ENCODE measurements around the gene JAM2. TPM values are rescaled to one million over a fixed set of nuclear protein-coding genes. Genes with fewer than 3 reads are reported as not detected.
A peak's percentile ranks its signal among the peaks of the same experiment; 100 is the strongest.

The JAM2 gene
- total RNA-seq, 4 donors from 2014 or later = 2.0 to 7.6 (median 4.7) TPM

- 71% methylated on average over 4 of the region's 4 CpGs for WGBS
- peak overlapping the region; percentile 17 for H3K27ac ChIP-seq
- no peaks in the 10 kb centered on the region for H3K36me3 ChIP-seq
These were observed 25.5 kb downstream of the JAM2 start for GRCh38 chr21:25664491-25664931.

GRCh38 chr21:25670726-25671125 lies 31.7 kb downstream of the JAM2 start:
- no peaks in the 10 kb centered on the region for H3K27me3 ChIP-seq
- H3K9me3 ChIP-seq = no peaks in the 10 kb centered on the region
- H3K4me1 ChIP-seq = peaks cover 9% of the 10 kb centered on the region
- no peak overlapping the region for H3K4me3 ChIP-seq
- no peak for TF ChIP-seq EP300 (IDR thresholded peaks at IDR 0.05)
- peak in 1 of 3 donors; percentile 30 for TF ChIP-seq POLR2AphosphoS5 (IDR thresholded peaks at IDR 0.05)
- TF ChIP-seq POLR2A (IDR thresholded peaks at IDR 0.05) = no peak
- no peaks in the 10 kb centered on the region for H3K36me3 ChIP-seq
- H3K27ac ChIP-seq = peak overlapping the region; percentile 42
- DNase-seq (ENCODE audit: low spot score in 2 of 2) = no peak

More at GRCh38 chr21:25664491-25664931, 25.5 kb downstream of the JAM2 start:
- no peak for DNase-seq (ENCODE audit: low spot score in 2 of 2)
- H3K9me3 ChIP-seq = no peaks in the 10 kb centered on the region
- H3K27me3 ChIP-seq = no peaks in the 10 kb centered on the region
- no peaks in the 10 kb centered on the region for H3K4me1 ChIP-seq
- TF ChIP-seq CTCF (IDR thresholded peaks at IDR 0.05) (no peak), POLR2A (IDR thresholded peaks at IDR 0.05) (no peak), POLR2AphosphoS5 (IDR thresholded peaks at IDR 0.05) (no peak), EP300 (IDR thresholded peaks at IDR 0.05) (no peak)
- H3K4me3 ChIP-seq = no peak overlapping the region

GRCh38 chr21:25676451-25676850 lies 37.4 kb downstream of the JAM2 start:
- DNase-seq (ENCODE audit: low spot score in 2 of 2) = no peak
- no peaks in the 10 kb centered on the region for H3K9me3 ChIP-seq
- H3K27me3 ChIP-seq = no peaks in the 10 kb centered on the region
- no peaks in the 10 kb centered on the region for H3K36me3 ChIP-seq
- H3K27ac ChIP-seq = no peak overlapping the region
- H3K4me1 ChIP-seq = peaks cover under 1% of the 10 kb centered on the region
- TF ChIP-seq POLR2AphosphoS5 (IDR thresholded peaks at IDR 0.05) (no peak), POLR2A (IDR thresholded peaks at IDR 0.05) (no peak), CTCF (IDR thresholded peaks at IDR 0.05) (no peak), EP300 (IDR thresholded peaks at IDR 0.05) (no peak)
- H3K4me3 ChIP-seq = no peak overlapping the region

GRCh38 chr21:25682382-25682781 lies 43.3 kb downstream of the JAM2 start:
- DNase-seq (ENCODE audit: low spot score in 2 of 2) = no peak
- 59% methylated on average over 9 of the region's 9 CpGs for whole genome bisulfite sequencing
- TF ChIP-seq POLR2A (IDR thresholded peaks at IDR 0.05) (no peak), POLR2AphosphoS5 (IDR thresholded peaks at IDR 0.05) (no peak), CTCF (IDR thresholded peaks at IDR 0.05) (no peak), EP300 (IDR thresholded peaks at IDR 0.05) (no peak)

GRCh38 chr21:25687787-25688186 lies 48.7 kb downstream of the JAM2 start:
- Histone ChIP-seq H3K36me3 (no peaks in the 10 kb centered on the region), H3K9me3 (no peaks in the 10 kb centered on the region), H3K27ac (peak overlapping the region; percentile 34), H3K4me1 (no peaks in the 10 kb centered on the region), H3K27me3 (no peaks in the 10 kb centered on the region), H3K4me3 (no peak overlapping the region)
- 89% methylated on average over 4 of the region's 4 CpGs for WGBS
- no peak for TF ChIP-seq POLR2A (IDR thresholded peaks at IDR 0.05)
- no peak for TF ChIP-seq CTCF (IDR thresholded peaks at IDR 0.05)
- no peak for TF ChIP-seq POLR2AphosphoS5 (IDR thresholded peaks at IDR 0.05)
- TF ChIP-seq EP300 (IDR thresholded peaks at IDR 0.05) = no peak
- no peak for DNase-seq (ENCODE audit: low spot score in 2 of 2)

More at GRCh38 chr21:25682382-25682781, 43.3 kb downstream of the JAM2 start:
- no peaks in the 10 kb centered on the region for H3K9me3 ChIP-seq
- no peaks in the 10 kb centered on the region for H3K4me1 ChIP-seq
- H3K27ac ChIP-seq = no peak overlapping the region
- H3K27me3 ChIP-seq = no peaks in the 10 kb centered on the region
- no peak overlapping the region for H3K4me3 ChIP-seq
- H3K36me3 ChIP-seq = no peaks in the 10 kb centered on the region
